Fibroblast of lung (primary cell): ENCODE data around the gene TNS2.

Experiments
- EZH2 ChIP-seq: IDR thresholded peaks from 2 replicates; pipeline ENCODE4 v1.5.1; 2012; ENCODE audit warnings: low read length, control low read depth, mild to moderate bottlenecking; ENCODE audit errors: missing control alignments
- TF ChIP-seq, protein P1 (sequence below), 2 donors: IDR thresholded peaks in 1 of 2; conservative IDR thresholded peaks in 1 of 2; 1 replicate in 1 of 2; 2 replicates in 1 of 2; pipeline ENCODE4 v1.5.1; 2011 to 2012; ENCODE audit warnings: low read length in 2 of 2, control low read depth in 1 of 2, inconsistent platforms in 1 of 2, low read depth in 1 of 2, mild to moderate bottlenecking in 1 of 2

DNA sequence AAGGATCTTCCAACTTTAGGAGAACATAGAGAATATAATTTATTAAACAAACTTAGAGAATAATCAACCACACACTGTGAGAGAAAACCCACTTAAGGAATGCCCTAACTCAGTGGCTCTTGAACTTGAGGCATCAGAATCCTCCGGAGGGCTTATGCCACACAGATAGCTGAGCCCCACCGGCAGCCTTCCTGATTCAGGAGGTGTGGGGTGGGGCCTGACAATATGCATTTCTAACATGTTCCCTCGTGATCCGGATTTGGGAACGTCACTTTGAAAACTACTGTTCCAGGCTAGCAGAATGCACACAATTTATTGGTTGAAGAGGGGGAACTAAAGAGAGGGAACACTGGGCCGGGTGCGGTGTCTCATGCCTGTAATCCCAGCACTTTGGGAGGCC lies 51.4 kb downstream of the TNS2 start:
- TF ChIP-seq, protein P1, sequence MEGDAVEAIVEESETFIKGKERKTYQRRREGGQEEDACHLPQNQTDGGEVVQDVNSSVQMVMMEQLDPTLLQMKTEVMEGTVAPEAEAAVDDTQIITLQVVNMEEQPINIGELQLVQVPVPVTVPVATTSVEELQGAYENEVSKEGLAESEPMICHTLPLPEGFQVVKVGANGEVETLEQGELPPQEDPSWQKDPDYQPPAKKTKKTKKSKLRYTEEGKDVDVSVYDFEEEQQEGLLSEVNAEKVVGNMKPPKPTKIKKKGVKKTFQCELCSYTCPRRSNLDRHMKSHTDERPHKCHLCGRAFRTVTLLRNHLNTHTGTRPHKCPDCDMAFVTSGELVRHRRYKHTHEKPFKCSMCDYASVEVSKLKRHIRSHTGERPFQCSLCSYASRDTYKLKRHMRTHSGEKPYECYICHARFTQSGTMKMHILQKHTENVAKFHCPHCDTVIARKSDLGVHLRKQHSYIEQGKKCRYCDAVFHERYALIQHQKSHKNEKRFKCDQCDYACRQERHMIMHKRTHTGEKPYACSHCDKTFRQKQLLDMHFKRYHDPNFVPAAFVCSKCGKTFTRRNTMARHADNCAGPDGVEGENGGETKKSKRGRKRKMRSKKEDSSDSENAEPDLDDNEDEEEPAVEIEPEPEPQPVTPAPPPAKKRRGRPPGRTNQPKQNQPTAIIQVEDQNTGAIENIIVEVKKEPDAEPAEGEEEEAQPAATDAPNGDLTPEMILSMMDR (conservative IDR thresholded peaks at IDR 0.05 in 1 of 2, IDR thresholded peaks at IDR 0.05 in 1 of 2; ENCODE audit: low read depth in 1 of 2, low read length in 2 of 2), result no peak
- TF ChIP-seq EZH2, result no peak
